Measurements from ENCODE around the gene TICAM1. TPM values are rescaled to one million over a fixed set of nuclear protein-coding genes. Genes with fewer than 3 reads are reported as not detected.
A peak's percentile ranks its signal among the peaks of the same experiment; 100 is the strongest.

TICAM1 gene
- total and polyA plus RNA-seq, 2 of the 13 experiments (the other 11 are each of a cell fraction or from before 2014, with no cell fraction given), result 0.33 to 0.95 TPM

DNA sequence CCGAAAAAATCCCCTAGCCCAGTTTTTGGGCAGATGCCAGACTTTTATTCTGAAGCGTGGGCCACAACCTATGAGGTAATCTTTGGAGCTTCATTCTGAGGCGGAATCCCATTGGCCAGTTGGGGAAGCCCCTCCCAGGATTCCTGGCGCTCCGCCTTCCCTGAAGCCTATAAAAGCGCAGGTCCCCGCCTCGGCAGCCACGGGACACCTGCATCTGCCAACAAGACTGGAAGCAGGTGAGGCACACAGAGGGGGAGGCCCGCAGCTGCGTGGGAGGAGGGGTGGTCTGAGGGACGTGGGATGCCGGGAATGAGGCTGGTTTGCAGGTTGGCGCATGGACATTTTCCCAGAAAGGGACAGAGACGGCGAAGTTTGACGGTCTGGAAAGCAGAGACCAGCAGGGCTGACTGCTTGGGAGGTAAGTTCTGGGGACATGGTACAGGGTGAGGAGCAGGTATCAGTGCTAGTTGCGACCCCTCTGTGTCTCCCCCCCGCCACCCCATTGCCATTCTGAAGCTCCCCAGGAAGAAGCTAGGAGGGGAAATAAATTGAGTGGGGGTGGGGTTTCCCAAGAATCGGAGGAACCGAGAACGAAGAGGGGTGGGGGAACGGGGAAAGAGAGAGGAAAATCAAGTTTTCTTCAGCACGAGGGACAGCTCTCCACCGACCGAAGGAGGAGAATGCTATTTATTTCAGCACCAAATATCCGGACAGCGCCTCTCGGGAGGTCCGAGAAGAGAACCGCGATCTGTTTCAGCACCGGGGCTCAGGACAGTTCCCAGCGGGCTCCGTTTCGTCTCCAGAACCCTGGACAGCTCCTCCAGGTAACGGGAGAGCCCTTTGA lies 62.4 kb downstream of the TICAM1 start (continued):
- TF ChIP-seq ARNT2 (CRISPR knock-in tag; IDR thresholded peaks at IDR 0.05; ENCODE audit: low read depth) (peak; percentile 100), SOX5 (CRISPR knock-in tag; IDR thresholded peaks at IDR 0.05; ENCODE audit: borderline replicate concordance) (peak; percentile 97), ZEB1 (IDR thresholded peaks at IDR 0.05; ENCODE audit: insufficient replicate concordance, low read depth) (peak; percentile 76), RARA (CRISPR knock-in tag; IDR thresholded peaks at IDR 0.05) (peak; percentile 98), XRCC5 (optimal IDR thresholded peaks at IDR 0.05; ENCODE audit: low read length) (peak; percentile 96), ZNF83 (CRISPR knock-in tag; IDR thresholded peaks at IDR 0.05; ENCODE audit: borderline replicate concordance) (peak; percentile 100), GABPB1 (CRISPR knock-in tag; IDR thresholded peaks at IDR 0.05) (peak; percentile 88), ATF1 (CRISPR knock-in tag; IDR thresholded peaks at IDR 0.05) (peak; percentile 67), ZNF7 (CRISPR knock-in tag; IDR thresholded peaks at IDR 0.05) (peak; percentile 97), ZNF782 (CRISPR knock-in tag; IDR thresholded peaks at IDR 0.05; ENCODE audit: borderline replicate concordance) (peak; percentile 100), RARG (CRISPR knock-in tag; IDR thresholded peaks at IDR 0.05; ENCODE audit: low read depth) (peak; percentile 100), ZNF572 (CRISPR knock-in tag; IDR thresholded peaks at IDR 0.05) (peak; percentile 95; the same call in 1 of the 2 replicates), MIER2 (CRISPR knock-in tag; IDR thresholded peaks at IDR 0.05) (peak; percentile 100), NFE2L2 (IDR thresholded peaks at IDR 0.05; ENCODE audit: low read length) (no peak), AGO2 (optimal IDR thresholded peaks at IDR 0.05; ENCODE audit: low read depth, low read length) (no peak), TRIM24 (CRISPR knock-in tag; IDR thresholded peaks at IDR 0.05) (no peak), RBAK (CRISPR knock-in tag; IDR thresholded peaks at IDR 0.05) (peak; percentile 98), ZNF235 (CRISPR knock-in tag; IDR thresholded peaks at IDR 0.05; ENCODE audit: borderline replicate concordance) (peak; percentile 100), ZNF746 (CRISPR knock-in tag; IDR thresholded peaks at IDR 0.05) (peak; percentile 100), ZNF501 (CRISPR knock-in tag; IDR thresholded peaks at IDR 0.05) (peak; percentile 100), ATRX (CRISPR knock-in tag; IDR thresholded peaks at IDR 0.05; ENCODE audit: borderline replicate concordance) (peak; percentile 99), DNMT1 (CRISPR knock-in tag; IDR thresholded peaks at IDR 0.05) (peak; percentile 95), HMGA1 (CRISPR knock-in tag; conservative IDR thresholded peaks at IDR 0.05) (no peak), ZNF720 (CRISPR knock-in tag; IDR thresholded peaks at IDR 0.05) (peak; percentile 100)
- TF ChIP-seq, protein P1, sequence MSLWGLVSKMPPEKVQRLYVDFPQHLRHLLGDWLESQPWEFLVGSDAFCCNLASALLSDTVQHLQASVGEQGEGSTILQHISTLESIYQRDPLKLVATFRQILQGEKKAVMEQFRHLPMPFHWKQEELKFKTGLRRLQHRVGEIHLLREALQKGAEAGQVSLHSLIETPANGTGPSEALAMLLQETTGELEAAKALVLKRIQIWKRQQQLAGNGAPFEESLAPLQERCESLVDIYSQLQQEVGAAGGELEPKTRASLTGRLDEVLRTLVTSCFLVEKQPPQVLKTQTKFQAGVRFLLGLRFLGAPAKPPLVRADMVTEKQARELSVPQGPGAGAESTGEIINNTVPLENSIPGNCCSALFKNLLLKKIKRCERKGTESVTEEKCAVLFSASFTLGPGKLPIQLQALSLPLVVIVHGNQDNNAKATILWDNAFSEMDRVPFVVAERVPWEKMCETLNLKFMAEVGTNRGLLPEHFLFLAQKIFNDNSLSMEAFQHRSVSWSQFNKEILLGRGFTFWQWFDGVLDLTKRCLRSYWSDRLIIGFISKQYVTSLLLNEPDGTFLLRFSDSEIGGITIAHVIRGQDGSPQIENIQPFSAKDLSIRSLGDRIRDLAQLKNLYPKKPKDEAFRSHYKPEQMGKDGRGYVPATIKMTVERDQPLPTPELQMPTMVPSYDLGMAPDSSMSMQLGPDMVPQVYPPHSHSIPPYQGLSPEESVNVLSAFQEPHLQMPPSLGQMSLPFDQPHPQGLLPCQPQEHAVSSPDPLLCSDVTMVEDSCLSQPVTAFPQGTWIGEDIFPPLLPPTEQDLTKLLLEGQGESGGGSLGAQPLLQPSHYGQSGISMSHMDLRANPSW (CRISPR knock-in tag; IDR thresholded peaks at IDR 0.05; ENCODE audit: borderline replicate concordance), result peak; percentile 100
- TF ChIP-seq, protein P2, sequence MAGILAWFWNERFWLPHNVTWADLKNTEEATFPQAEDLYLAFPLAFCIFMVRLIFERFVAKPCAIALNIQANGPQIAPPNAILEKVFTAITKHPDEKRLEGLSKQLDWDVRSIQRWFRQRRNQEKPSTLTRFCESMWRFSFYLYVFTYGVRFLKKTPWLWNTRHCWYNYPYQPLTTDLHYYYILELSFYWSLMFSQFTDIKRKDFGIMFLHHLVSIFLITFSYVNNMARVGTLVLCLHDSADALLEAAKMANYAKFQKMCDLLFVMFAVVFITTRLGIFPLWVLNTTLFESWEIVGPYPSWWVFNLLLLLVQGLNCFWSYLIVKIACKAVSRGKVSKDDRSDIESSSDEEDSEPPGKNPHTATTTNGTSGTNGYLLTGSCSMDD (CRISPR knock-in tag; IDR thresholded peaks at IDR 0.05), result peak; percentile 100
- TF ChIP-seq, protein P3, sequence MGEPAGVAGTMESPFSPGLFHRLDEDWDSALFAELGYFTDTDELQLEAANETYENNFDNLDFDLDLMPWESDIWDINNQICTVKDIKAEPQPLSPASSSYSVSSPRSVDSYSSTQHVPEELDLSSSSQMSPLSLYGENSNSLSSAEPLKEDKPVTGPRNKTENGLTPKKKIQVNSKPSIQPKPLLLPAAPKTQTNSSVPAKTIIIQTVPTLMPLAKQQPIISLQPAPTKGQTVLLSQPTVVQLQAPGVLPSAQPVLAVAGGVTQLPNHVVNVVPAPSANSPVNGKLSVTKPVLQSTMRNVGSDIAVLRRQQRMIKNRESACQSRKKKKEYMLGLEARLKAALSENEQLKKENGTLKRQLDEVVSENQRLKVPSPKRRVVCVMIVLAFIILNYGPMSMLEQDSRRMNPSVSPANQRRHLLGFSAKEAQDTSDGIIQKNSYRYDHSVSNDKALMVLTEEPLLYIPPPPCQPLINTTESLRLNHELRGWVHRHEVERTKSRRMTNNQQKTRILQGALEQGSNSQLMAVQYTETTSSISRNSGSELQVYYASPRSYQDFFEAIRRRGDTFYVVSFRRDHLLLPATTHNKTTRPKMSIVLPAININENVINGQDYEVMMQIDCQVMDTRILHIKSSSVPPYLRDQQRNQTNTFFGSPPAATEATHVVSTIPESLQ (CRISPR knock-in tag; conservative IDR thresholded peaks at IDR 0.05), result peak; percentile 100

All from HepG2 (cell line).